NCI-H146 treated with DMSO at 0.1 percent for 48 hours (cell line): Measurements from ENCODE around the gene ARHGAP24.
"Not testable (repeated sequence)": the region's sequence is repeated elsewhere in the genome, so short reads cannot be mapped to it uniquely, and the experiment has no call there.

Experiments used
- DNase-seq: peaks from one replicate; lab custom pipeline; 2025; ENCODE audit not compliant: unreplicated experiment; lab: John Stamatoyannopoulos, UW

ARHGAP24 gene

GRCh38 chr4:85839981-85840451 lies 365.1 kb downstream of the ARHGAP24 start:
- not testable (repeated sequence) for DNase-seq

- no peak for DNase-seq
These were observed 367.6 kb downstream of the ARHGAP24 start for GRCh38 chr4:85842540-85842939.

GRCh38 chr4:85853740-85854139 lies 378.8 kb downstream of the ARHGAP24 start:
- DNase-seq: not testable (repeated sequence)

- DNase-seq: no peak
These were observed 379.6 kb downstream of the ARHGAP24 start for GRCh38 chr4:85854546-85854945.

GRCh38 chr4:85860066-85860740 lies 385.3 kb downstream of the ARHGAP24 start:
- DNase-seq: no peak

GRCh38 chr4:85861064-85861765 lies 386.3 kb downstream of the ARHGAP24 start:
- DNase-seq: no peak

GRCh38 chr4:85862896-85863295 lies 387.9 kb downstream of the ARHGAP24 start:
- no peak for DNase-seq

GRCh38 chr4:85864259-85865205 lies 389.6 kb downstream of the ARHGAP24 start:
- DNase-seq: no peak

- no peak for DNase-seq
These were observed 390.3 kb downstream of the ARHGAP24 start for GRCh38 chr4:85865256-85865655.

- DNase-seq: no peak
These were observed 391.6 kb downstream of the ARHGAP24 start for GRCh38 chr4:85866508-85866907.

- DNase-seq: no peak
These were observed 392.3 kb downstream of the ARHGAP24 start for GRCh38 chr4:85867271-85867670.

- DNase-seq: no peak
These were observed 394.2 kb downstream of the ARHGAP24 start for GRCh38 chr4:85869181-85869580.

GRCh38 chr4:85870298-85871083 lies 395.5 kb downstream of the ARHGAP24 start:
- no peak for DNase-seq

- no peak for DNase-seq
These were observed 398.6 kb downstream of the ARHGAP24 start for GRCh38 chr4:85873566-85873965.

GRCh38 chr4:85879518-85879917 lies 404.6 kb downstream of the ARHGAP24 start:
- DNase-seq: no peak

GRCh38 chr4:85883180-85883579 lies 408.2 kb downstream of the ARHGAP24 start:
- DNase-seq: no peak

- no peak for DNase-seq
These were observed 409.3 kb downstream of the ARHGAP24 start for GRCh38 chr4:85884251-85884650.

GRCh38 chr4:85886665-85887064 lies 411.7 kb downstream of the ARHGAP24 start:
- no peak for DNase-seq

GRCh38 chr4:85889314-85889713 lies 414.4 kb downstream of the ARHGAP24 start:
- no peak for DNase-seq

GRCh38 chr4:85895755-85896154 lies 420.8 kb downstream of the ARHGAP24 start:
- no peak for DNase-seq

- DNase-seq: no peak
These were observed 423.3 kb downstream of the ARHGAP24 start for GRCh38 chr4:85898231-85898630.
